NAMALWA (cell line): ENCODE measurements around the gene RNF44.
"Not testable (repeated sequence)": the region's sequence is repeated elsewhere in the genome, so short reads cannot be mapped to it uniquely, and the experiment has no call there.

Experiments
- DNase-seq: peaks from one replicate; pipeline ENCODE4 v3.0.0-alpha.2; 2015; ENCODE audit warnings: low spot score

The RNF44 gene

GRCh38 chr5:176519810-176520720, 17.1 kb downstream of the RNF44 start:
- no peak for DNase-seq

- DNase-seq, result no peak
These were observed 20.0 kb downstream of the RNF44 start for GRCh38 chr5:176517053-176517661.

DNA sequence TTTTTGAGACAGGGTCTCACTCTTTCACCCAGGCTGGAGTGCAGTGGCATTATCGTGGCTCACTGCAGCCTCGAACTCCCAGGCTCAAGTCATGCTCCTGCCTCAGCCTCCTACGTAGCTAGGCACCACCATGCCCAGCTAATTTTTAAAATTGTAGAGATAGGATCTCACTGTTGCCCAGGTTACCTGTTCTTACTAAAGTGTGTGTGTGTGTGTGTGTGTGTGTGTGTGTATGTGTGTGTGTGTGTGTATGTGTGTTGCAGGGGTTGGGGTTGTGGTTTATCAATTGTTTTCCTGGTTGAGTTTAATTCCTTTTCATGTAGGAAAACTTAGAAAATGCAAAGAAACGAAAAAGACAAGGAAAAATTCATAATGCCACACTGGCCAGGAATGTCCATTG, 21.8 kb downstream of the RNF44 start:
- DNase-seq, result no peak

- peak; percentile 43 for DNase-seq
These were observed 22.8 kb downstream of the RNF44 start for GRCh38 chr5:176514244-176514950.

- no peak for DNase-seq
These were observed 23.4 kb downstream of the RNF44 start for GRCh38 chr5:176513788-176514187.

- DNase-seq, result no peak
These were observed 28.6 kb downstream of the RNF44 start for GRCh38 chr5:176508603-176509002.

DNA sequence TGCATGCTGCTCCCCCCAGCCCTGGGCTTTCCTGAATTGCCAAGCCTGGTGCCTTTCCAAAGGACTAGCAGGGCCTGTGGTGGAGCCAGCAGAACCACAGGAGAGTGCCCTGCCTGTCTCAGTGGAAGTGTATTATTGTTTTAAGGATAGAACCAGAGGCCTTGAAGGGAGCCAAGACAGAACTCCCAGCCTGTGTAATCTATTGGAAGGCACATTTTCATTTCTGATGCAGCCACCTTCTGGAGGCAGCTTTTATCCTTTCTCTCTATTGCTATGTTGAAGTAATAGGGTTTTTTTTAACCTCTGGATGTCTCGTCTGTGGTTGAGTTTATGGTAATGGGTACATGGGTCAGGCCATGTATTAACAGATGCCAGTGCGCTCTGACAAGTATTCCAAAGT, 29.3 kb downstream of the RNF44 start:
- DNase-seq, result no peak

DNA sequence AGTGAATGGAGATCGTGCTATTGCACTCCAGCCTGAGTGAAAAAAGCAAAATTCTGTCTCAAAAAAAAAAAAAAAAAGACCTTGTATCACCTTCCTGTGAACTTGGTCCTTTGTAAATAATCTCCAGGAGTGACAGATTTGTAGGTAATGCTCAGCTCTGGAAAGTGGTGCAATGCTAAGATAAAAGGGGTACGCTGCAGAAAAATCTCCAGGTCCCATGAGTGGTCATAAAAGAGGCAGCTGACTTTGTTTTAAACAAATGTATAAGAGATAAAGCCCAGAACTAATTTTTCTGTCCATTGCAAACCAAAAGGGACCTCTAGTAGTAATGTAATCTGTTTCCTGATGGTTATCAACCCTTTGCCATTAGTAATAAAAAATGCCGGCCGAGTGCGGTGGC, 33.7 kb downstream of the RNF44 start:
- no peak for DNase-seq

- DNase-seq, result no peak
These were observed 35.9 kb downstream of the RNF44 start for GRCh38 chr5:176501333-176501732.

- no peak for DNase-seq
These were observed 36.7 kb downstream of the RNF44 start for GRCh38 chr5:176500511-176500910.

GRCh38 chr5:176499273-176499672, 37.9 kb downstream of the RNF44 start:
- no peak for DNase-seq

DNA sequence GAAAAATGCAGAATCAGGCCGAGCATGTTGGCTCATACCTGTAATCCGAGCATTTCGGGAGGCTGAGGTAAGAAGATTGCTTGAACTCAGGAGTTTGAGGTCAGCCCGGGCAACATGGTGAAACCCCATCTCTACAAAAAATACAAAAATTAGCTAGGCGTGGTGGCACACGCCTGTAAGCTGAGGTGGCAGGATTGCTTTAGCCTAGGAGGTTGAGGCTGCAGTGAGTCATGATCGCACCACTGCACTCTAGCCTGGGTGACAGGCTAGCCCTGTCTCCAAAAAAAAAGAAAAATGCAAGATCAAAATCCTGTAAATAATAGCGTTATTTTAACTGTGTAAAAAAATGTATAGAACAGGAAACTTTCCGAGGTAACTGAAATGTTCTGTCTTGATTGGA, 39.4 kb downstream of the RNF44 start:
- DNase-seq, result no peak

- no peak for DNase-seq
These were observed 44.8 kb downstream of the RNF44 start for GRCh38 chr5:176492431-176492830.

GRCh38 chr5:176491901-176492300, 45.3 kb downstream of the RNF44 start:
- no peak for DNase-seq

GRCh38 chr5:176491101-176491502, 46.1 kb downstream of the RNF44 start:
- DNase-seq, result no peak

GRCh38 chr5:176490301-176490700, 46.9 kb downstream of the RNF44 start:
- no peak for DNase-seq

- DNase-seq, result no peak
These were observed 48.1 kb downstream of the RNF44 start for GRCh38 chr5:176489077-176489476.

- DNase-seq, result not testable (repeated sequence)
These were observed 50.0 kb downstream of the RNF44 start for GRCh38 chr5:176487160-176487559.

DNA sequence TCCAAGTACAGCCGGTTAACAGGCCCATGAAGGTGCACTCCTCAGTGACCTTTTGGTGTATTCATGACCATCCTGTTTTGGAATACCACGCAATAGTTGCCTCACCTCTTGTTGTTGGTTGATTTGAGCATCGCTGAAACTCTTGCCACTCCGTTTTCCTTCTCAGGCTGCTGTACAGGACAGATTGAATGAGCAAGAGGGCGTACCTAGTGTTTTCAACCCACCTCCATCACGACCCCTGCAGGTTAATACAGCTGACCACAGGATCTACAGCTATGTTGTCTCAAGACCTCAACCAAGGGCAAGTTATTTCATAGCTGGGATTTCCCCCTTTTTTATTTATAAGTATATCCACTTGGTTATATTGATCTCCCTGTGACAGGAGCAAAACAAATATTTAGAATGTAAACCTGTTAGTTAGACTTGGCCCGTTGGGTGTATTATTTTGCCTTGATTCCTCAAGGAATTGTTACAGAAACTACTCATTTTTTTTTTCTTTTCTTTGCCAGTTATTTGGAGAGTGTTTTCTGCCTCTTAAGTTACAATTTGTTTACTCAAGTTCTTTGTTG, 50.9 kb downstream of the RNF44 start:
- DNase-seq, result no peak

- no peak for DNase-seq
These were observed 52.0 kb downstream of the RNF44 start for GRCh38 chr5:176485176-176485575.

- peak; percentile 14 for DNase-seq
These were observed 55.5 kb downstream of the RNF44 start for GRCh38 chr5:176481711-176482110.
